ENCODE measurements around the gene OLFM2.
"Not testable (repeated sequence)": the region's sequence is repeated elsewhere in the genome, so short reads cannot be mapped to it uniquely, and the experiment has no call there.

Gene OLFM2

GRCh38 chr19:9823816-9824215 is 112.5 kb downstream of the OLFM2 start:
- no peak for DNase-seq

- DNase-seq: not testable (repeated sequence)
Measured at GRCh38 chr19:9820034-9820433, 116.3 kb downstream of the OLFM2 start.

DNA sequence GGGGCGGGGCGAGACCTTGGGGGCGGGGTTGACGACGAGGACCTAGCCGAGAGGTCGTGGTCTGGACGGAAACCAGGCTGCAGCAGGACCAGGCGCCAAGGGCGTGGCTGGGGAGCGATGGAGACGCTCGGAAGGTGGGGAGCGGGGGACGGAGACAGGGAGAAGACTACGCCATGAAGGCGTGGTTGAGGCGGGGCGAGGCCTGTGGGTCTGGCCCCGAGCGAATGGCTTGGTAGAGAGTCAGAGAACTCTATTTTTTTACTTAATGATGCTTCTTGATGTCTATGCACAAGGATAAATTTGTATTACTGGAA is 116.8 kb downstream of the OLFM2 start:
- DNase-seq: no peak

- peak; percentile 100 for DNase-seq
Measured at GRCh38 chr19:9818734-9819595, 117.3 kb downstream of the OLFM2 start, which contains the start of gene FBXL12. Gene FBXL12, minus strand, starts transcription at chr19:9819079. Its CDS starts 266 bp downstream, at chr19:9818813.

GRCh38 chr19:9818175-9818733 is 118.1 kb downstream of the OLFM2 start:
- DNase-seq: no peak

DNA sequence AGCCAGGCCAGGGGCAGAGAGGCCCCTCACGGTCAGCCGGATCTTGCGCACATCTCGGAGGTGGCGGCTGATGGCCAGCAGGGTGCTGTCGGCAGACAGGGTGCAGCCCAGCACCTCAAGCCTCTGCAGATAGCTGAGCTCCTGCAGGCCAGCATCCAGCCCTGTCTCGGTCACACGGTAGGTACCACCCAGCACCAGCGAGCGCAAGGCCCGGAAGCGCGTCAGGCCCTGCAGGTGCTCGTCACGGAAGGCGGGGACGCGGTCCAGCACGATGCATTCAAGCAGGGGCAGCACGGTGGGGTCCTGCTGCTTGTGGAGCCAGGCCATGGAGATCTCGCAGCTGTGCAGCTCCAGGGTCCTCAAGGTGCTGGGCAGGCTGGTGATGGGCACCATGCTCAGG is 125.2 kb downstream of the OLFM2 start:
- no peak for DNase-seq

GRCh38 chr19:9808855-9809824 is 127.2 kb downstream of the OLFM2 start:
- peak; percentile 73 for DNase-seq

GRCh38 chr19:9806803-9807202 is 129.5 kb downstream of the OLFM2 start:
- no peak for DNase-seq

All from CD4-positive, alpha-beta T cell treated with Interleukin-17A for 1 hour (primary cell).